Ovary (tissue), 9 donors: Measurements from ENCODE around the gene TOMM7. TPM values are rescaled to one million over a fixed set of nuclear protein-coding genes. Genes with fewer than 3 reads are reported as not detected.

Source experiments
- DNase-seq, 5 donors: peaks; one replicate each; pipeline ENCODE4 v3.0.0-alpha.2; 2019 to 2020
- H3K27ac ChIP-seq, 2 donors: fragments of 200-600 bp; one replicate each; pipeline versions ENCODE4 v1.5.1 to v1.8.0; 2019 to 2022
- H3K27me3 ChIP-seq: fragments of 200-600 bp; one replicate; pipeline ENCODE4 v1.8.0; 2022
- H3K36me3 ChIP-seq: fragments of 200-600 bp; sonication (generic); one replicate; pipeline ENCODE4 v1.5.1; 2019
- H3K4me1 ChIP-seq: one replicate; pipeline ENCODE4 v1.8.1; 2013; ENCODE audit warnings: mild to moderate bottlenecking, moderate library complexity; ENCODE audit not compliant: insufficient read depth
- H3K4me3 ChIP-seq: fragments of 200-600 bp; sonication (generic); one replicate; pipeline ENCODE4 v1.5.1; 2017
- H3K9me3 ChIP-seq, 2 donors: fragments of 200-600 bp in 1 of 2; sonication (generic) in 1 of 2; one replicate each; pipeline versions ENCODE4 v1.5.1 to v1.8.1; 2013 to 2019; ENCODE audit warnings: mild to moderate bottlenecking in 1 of 2, moderate library complexity in 1 of 2
- EP300 ChIP-seq: sonication (generic); formaldehyde crosslinking; IDR thresholded peaks from one replicate; pipeline ENCODE4 v1.6.1; 2017; ENCODE audit warnings: antibody characterized with exemption
- POLR2A ChIP-seq: fragments of 450-650 bp; IDR thresholded peaks from one replicate; pipeline ENCODE4 v1.6.1; 2017; ENCODE audit warnings: antibody characterized with exemption, mild to moderate bottlenecking, moderate library complexity
- WGBS, 3 donors: extraction: QIAGEN DNeasy Blood & Tissue Kit in 1 of 3; methylation state at CpG; one replicate each; pipeline versions ENCODE4 v1.1.5 to v1.1.7; 2013 to 2017; 5-methylcytosine and 5-hydroxymethylcytosine counted together
- intact Hi-C, 4 donors: fragments of 100-400 bp; cut with DNase I; formaldehyde crosslinking; loops; one replicate each; pipeline versions ENCODE4 v1.11.0 to v1.15.1; 2022 to 2023
- polyA plus RNA-seq, 2 donors: library from polyadenylated mRNA; stranded (reverse); fragments of 200-250 nt in 1 of 2; fragments of 350-450 nt in 1 of 2; fragmentation: Illumina TruSeq in 1 of 2; extraction: RNeasy Lipid Tissue Mini Kit (QIAGEN cat#74804) in 1 of 2; gene quantifications; one replicate each; pipeline ENCODE4 v1.2.3, GENCODE V29; 2013 to 2014
- total RNA-seq, 7 donors: library from RNA; depleted of rRNA in 2 of 7; stranded (reverse); fragments of >200 nt in 2 of 7; fragmentation: NEBNext Ultra II Directional in 3 of 7; extraction: Animal tissue kit (Norgen Biotek cat#: 25700) in 3 of 7; gene quantifications; one replicate each; pipeline versions ENCODE4 v1.1.0 to v1.2.4, GENCODE V29; 2016 to 2023
- TF ChIP-seq, protein P1 (sequence below), 3 donors: fragments of 450-650 bp in 2 of 3; fragments of 200-600 bp in 1 of 3; IDR thresholded peaks; one replicate each; pipeline versions ENCODE4 v1.5.1 to v1.8.0; 2016 to 2022; ENCODE audit warnings: antibody characterized with exemption in 3 of 3, mild to moderate bottlenecking in 1 of 3
- donor health status: DM: no; HTN: no; CAD: no; lungs with moderate emphysema.
- donor health status: DM: no; HTN: no; CAD: no.
- donor health status: Bipolar disorder and iron deficiency.
- donor health status: DM: yes; HTN: yes; CAD: no.
- donor health status: DM: no; HTN: no; CAD: no.
- donor health status: DM: yes; HTN: yes; CAD: no.

The TOMM7 gene
- total and polyA plus RNA-seq, 9 donors: 267 to 869 (median 586) TPM

DNA sequence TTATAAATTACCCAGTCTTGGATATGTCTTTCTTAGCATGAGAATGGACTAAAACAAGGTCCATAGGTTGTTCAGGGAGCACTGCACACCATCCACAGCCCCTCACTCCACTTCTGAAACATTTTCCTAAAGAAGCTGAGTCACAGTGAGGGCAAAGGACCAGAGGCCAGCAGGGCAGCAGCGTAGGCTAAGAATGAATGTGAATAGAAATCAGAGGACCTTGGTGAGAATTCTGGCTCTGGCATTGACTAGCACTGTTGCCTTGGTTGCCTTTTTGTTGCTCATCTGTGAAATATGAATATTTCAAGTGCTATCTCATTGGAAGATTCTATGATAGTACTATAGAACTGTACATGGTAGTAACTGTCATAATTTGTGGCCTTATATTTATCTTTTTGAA is 41.7 kb upstream of the TOMM7 start:
- no peak overlapping the region for H3K4me3 ChIP-seq
- H3K4me1 ChIP-seq: peaks cover 1% of the 10 kb centered on the region
- H3K9me3 ChIP-seq: no peaks in the 10 kb centered on the region
- TF ChIP-seq, protein P1, sequence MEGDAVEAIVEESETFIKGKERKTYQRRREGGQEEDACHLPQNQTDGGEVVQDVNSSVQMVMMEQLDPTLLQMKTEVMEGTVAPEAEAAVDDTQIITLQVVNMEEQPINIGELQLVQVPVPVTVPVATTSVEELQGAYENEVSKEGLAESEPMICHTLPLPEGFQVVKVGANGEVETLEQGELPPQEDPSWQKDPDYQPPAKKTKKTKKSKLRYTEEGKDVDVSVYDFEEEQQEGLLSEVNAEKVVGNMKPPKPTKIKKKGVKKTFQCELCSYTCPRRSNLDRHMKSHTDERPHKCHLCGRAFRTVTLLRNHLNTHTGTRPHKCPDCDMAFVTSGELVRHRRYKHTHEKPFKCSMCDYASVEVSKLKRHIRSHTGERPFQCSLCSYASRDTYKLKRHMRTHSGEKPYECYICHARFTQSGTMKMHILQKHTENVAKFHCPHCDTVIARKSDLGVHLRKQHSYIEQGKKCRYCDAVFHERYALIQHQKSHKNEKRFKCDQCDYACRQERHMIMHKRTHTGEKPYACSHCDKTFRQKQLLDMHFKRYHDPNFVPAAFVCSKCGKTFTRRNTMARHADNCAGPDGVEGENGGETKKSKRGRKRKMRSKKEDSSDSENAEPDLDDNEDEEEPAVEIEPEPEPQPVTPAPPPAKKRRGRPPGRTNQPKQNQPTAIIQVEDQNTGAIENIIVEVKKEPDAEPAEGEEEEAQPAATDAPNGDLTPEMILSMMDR (IDR thresholded peaks at IDR 0.05): no peak
- TF ChIP-seq POLR2A (no peak), EP300 (no peak)
- H3K27ac ChIP-seq: no peak overlapping the region
- intact Hi-C loops: no loop called here
- no peak for DNase-seq
- 71 to 85% (median 85%) methylated on average over 1 of the region's 1 CpG for WGBS, 3 donors
- H3K36me3 ChIP-seq: no peaks in the 10 kb centered on the region
- H3K27me3 ChIP-seq: no peaks in the 10 kb centered on the region

- no peaks in the 10 kb centered on the region for H3K27me3 ChIP-seq
- TF ChIP-seq POLR2A (no peak), EP300 (no peak)
- TF ChIP-seq, protein P1 (IDR thresholded peaks at IDR 0.05): no peak
- intact Hi-C loops: no loop called here
- no peaks in the 10 kb centered on the region for H3K36me3 ChIP-seq
- H3K4me1 ChIP-seq: peaks cover 1% of the 10 kb centered on the region
- H3K9me3 ChIP-seq: no peaks in the 10 kb centered on the region
- no peak for DNase-seq
- no peak overlapping the region for H3K4me3 ChIP-seq
- 86 to 95% (median 94%) methylated on average over 8 of the region's 8 CpGs for WGBS, 3 donors
- no peak overlapping the region for H3K27ac ChIP-seq
These were observed 40.7 kb upstream of the TOMM7 start for GRCh38 chr7:22863156-22863899.

DNA sequence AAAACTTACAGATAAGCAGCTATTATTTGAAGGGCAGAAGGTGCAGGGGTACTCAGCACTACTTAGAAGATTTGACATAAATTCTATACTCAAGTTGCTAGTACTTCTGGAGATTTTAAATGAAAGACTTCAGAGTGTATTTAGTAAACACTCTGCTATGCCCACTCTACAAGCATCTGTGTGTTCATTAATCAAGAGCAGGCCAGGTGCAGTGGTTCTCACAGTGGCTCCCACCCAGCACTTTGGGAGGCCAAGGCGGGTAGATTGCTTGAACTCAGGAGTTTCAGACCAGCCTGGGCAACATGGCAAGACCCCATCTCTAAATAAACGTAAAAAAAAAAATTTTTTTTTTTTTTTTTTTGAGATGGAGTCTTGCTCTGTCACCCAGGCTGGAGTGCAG is 38.9 kb upstream of the TOMM7 start:
- no peaks in the 10 kb centered on the region for H3K9me3 ChIP-seq
- no peaks in the 10 kb centered on the region for H3K36me3 ChIP-seq
- H3K27me3 ChIP-seq: no peaks in the 10 kb centered on the region
- 89 to 91% (median 90%) methylated on average over 2 of the region's 2 CpGs for WGBS, 3 donors
- intact Hi-C loops: no loop called here
- H3K27ac ChIP-seq: no peak overlapping the region
- TF ChIP-seq EP300 (no peak), POLR2A (no peak)
- TF ChIP-seq, protein P1 (IDR thresholded peaks at IDR 0.05): no peak
- peaks cover under 1% of the 10 kb centered on the region for H3K4me1 ChIP-seq
- no peak for DNase-seq
- no peak overlapping the region for H3K4me3 ChIP-seq

GRCh38 chr7:22860784-22861482 is 38.3 kb upstream of the TOMM7 start:
- no peaks in the 10 kb centered on the region for H3K27me3 ChIP-seq
- intact Hi-C loops: no loop called here
- H3K9me3 ChIP-seq: no peaks in the 10 kb centered on the region
- H3K27ac ChIP-seq: no peak overlapping the region
- TF ChIP-seq POLR2A (no peak), EP300 (no peak)
- TF ChIP-seq, protein P1 (IDR thresholded peaks at IDR 0.05): no peak
- no peak for DNase-seq
- WGBS, 3 donors: 85 to 89% (median 85%) methylated on average over 4 of the region's 4 CpGs
- H3K4me3 ChIP-seq: no peak overlapping the region
- no peaks in the 10 kb centered on the region for H3K4me1 ChIP-seq
- no peaks in the 10 kb centered on the region for H3K36me3 ChIP-seq
